NCI-H510A treated with DMSO at 0.1 percent for 48 hours (cell line): Measurements from ENCODE around the gene IFT57.
"Not testable (repeated sequence)": the region's sequence is repeated elsewhere in the genome, so short reads cannot be mapped to it uniquely, and the experiment has no call there.

Experiments used
- DNase-seq: peaks from one replicate; lab custom pipeline; 2025; lab: John Stamatoyannopoulos, UW

IFT57 gene

DNA sequence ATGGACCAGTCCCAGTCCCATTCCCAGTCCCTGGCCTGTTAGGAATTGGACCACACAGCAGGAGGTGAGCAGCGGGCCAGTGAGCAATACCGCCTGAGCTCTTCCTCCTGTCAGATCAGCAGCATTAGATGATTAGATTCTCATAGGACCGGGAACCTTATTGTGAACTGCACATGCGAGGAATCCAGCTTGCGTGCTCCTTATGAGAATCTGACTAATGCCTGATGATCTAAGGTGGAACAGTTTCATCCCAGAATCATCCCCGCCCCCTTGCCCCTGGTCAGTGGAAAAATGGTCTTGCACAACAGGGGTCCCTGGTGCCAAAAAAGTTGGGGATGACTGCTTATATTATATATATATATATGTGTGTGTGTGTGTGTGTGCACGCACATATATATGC, 63.1 kb downstream of the IFT57 start:
- no peak for DNase-seq

DNA sequence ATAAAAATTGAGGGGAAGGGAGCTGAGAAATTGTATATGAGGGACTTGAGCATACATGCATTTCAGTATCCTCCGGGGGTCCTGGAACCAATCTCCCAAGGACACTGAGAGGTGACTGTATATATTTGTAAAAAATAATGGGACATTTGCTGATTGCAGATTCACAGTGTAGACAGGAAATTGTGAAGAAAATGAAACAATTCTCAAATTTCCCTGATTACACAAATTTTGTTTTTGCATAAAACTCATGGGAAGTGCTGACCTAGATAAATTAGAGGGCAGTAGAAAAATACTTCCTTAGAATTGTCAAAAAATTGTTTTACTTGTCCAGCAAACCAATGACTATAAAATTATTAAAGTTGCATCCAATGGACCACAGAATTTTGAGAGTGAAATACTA, 64.0 kb downstream of the IFT57 start:
- DNase-seq, result no peak

- DNase-seq, result no peak
These were observed 65.0 kb downstream of the IFT57 start for GRCh38 chr3:108157273-108157672.

DNA sequence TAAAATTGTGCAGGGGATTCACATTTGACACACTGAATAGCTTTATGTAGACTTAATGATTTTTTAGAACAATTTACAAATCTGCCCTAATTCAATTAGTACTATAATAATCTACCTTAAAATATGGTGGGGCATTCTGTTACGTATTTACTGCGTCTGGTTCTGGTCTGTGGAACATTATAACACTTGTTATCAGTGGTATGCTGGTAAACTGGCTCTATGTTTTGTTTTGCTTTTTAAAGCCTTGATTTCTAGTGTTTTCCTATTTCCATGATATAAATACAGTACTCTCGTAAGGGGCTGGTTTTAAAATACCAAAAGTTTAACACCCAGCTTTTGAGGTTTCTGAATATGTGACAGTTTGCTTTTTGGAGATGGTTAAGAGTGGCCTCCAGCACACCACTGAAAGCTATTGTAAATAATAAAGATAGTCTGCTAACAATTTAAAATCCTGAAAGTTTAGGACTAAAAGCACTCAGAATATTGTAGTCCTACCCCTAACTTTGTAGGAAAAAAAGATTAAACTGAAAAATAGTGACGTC, 65.8 kb downstream of the IFT57 start:
- DNase-seq, result no peak

- DNase-seq, result not testable (repeated sequence)
These were observed 66.6 kb downstream of the IFT57 start for GRCh38 chr3:108155642-108156041.

DNA sequence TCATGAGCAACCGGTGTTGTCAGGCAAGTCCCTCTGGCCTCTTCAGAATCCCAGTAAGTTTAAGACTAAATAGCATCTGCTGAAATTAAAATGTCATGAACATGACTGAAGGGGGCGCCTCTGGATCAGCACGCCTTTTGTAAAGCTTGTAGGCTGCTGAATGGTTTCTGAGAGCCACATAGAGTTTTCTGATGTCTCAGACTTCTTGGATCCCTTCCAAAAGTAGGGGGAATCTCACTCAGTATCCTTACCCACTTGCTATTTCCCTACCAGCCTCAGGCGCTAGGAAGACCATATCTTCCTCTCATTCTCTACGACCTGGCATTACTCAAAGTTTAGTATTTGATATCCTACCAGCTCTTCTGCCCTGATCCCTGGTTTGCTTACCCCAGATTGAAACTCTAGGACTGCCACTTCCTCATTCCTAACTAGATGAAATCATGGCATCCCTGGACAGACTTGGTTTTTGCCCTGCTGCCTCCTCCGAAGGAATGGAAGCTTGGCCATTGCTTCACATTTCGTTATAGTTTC, 68.7 kb downstream of the IFT57 start:
- DNase-seq, result no peak

GRCh38 chr3:108152274-108152673, 70.0 kb downstream of the IFT57 start:
- no peak for DNase-seq

GRCh38 chr3:108150200-108150599, 72.0 kb downstream of the IFT57 start:
- no peak for DNase-seq

DNA sequence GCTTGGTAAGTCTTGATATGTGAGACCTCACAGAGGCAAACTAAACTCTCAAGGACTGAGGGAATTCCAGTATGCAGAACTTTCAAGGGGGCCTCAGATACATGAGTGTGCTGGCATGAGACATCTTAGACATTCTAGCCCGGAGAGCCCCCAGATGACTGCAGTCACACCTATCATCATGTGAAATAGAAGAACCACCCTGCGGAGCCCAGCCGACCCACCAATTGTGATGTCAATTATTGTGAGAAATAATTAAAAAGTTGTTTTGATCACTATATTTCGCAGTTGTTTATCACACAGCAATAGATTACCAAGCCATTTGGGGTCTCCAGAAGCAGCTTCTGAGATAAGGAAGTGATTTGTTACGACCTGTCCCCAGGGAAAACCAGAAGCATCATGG, 76.1 kb downstream of the IFT57 start:
- DNase-seq, result no peak

- no peak for DNase-seq
These were observed 76.6 kb downstream of the IFT57 start for GRCh38 chr3:108145578-108145977.

DNA sequence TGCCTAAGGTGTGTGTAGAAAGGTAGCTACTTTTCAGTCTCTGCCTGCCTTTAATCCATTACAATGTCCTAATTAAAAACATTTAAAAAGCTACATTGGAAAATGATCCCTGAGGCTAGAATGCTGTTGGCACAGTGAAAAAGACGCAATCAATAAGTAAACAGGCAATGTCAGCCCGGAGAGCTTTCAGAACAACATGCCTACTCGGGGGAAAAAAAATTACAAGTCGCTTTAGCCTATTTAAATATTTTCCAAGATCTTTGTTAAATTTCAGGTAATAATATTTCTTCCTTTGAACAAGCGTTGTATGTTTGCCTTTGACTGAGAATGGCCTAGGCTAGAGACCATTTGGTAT, 84.8 kb downstream of the IFT57 start:
- DNase-seq, result no peak

DNA sequence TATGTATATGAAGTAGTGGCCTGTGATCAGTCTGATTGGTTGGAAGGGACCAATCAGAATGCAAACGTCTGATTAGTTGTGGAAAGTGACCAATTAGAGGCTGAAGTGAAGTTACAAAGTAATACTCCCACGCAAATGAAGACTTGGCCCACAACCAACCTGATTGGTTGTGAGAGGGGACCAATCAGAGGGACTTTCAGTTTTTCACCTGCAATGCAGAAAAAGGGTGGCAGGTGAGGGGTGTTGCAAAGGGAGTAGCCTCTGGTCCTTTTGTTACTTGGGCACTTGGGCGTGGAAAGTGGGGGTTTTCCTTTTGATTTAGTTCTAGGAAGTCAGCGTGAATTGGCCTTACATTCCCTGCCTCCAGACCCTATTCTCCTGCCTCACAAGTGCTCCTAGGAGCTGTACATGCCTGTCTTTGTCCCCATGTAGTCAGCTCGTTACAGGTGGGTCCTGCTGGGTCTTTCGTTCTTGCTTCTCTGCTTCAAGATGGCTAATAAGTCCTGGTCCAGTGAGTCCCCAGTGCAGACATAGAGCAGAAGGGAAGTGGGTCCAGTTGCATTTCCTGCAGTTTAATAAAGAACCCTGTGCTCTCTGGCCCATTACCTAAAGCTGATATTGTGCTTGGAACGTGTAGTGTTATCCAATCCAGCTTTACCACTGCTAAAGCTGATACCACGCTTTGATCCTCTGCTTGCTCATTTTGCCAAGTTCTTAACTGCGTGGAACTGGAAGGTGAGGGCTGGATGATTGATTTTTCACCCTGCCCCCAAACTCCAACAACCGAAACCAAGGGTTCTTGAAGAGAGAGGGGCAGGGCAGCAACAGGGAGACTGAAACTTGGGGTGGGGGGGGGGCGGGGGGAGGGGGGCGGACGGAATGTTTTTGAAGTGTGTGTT, 85.4 kb downstream of the IFT57 start:
- DNase-seq, result peak; percentile 46

GRCh38 chr3:108134555-108134880, 87.7 kb downstream of the IFT57 start:
- DNase-seq, result no peak

DNA sequence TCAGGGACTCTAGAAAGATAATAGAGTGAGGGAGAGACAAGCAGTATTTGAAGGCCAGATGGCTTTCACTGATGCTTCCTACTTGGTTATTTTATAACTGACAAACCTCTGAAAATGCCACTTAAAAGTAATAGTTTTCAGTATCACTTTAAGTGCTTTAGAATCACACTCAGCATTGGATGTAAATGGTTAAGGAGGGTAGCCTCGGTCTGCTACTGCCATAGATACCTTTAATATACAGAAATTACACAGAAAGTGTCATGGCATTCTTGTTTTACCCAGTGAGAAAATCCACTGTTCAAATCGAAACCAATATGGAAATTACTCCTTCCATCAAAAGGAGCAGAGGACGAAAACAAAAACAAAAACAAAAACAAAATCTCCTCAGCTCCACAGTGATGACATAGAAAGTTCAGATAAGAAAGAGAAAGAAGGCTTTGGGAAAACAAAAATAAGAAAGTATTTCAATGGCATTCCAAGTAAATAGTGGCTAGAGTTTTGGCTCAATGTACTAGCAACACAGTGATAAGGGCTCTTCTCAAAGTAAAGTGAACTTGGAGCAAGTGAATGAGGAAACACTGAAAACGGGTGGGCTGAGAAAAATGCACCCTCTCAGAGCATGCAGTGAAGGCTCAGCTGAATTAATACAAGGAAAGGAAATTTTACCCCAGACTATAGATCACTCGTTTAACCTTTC, 88.2 kb downstream of the IFT57 start:
- no peak for DNase-seq

GRCh38 chr3:108133048-108133369, 89.2 kb downstream of the IFT57 start:
- DNase-seq, result no peak

DNA sequence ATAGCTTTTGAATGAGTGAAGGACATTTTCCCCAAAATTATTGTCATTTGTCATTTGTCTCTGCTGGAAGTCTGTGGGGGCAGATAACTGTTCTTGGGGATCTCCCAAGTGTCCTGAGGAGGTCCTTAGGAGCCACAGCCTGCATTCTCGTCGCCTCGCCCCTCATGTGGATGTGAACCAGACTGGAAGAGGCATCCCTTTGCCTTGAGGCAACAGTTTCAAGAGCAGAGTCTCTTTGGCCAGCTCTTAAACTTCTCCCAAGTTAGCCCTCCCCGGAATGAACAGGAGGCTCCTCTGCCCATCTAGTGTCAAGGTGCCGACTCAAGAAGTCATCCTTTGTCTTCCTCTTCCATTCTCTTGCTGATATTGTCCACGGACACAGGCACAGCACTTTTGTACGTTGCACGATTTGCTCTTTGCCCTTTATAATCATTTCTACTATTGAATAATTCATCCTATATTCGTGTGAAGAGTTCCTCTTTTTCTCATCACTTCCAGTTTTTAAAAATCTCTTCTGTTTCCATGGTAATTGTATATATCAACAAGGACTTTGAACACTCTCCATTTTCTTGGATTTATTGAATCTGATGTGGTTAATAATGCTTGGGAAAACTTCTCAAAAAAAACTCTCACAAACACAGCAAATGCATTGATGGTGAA, 90.6 kb downstream of the IFT57 start:
- DNase-seq, result no peak

DNA sequence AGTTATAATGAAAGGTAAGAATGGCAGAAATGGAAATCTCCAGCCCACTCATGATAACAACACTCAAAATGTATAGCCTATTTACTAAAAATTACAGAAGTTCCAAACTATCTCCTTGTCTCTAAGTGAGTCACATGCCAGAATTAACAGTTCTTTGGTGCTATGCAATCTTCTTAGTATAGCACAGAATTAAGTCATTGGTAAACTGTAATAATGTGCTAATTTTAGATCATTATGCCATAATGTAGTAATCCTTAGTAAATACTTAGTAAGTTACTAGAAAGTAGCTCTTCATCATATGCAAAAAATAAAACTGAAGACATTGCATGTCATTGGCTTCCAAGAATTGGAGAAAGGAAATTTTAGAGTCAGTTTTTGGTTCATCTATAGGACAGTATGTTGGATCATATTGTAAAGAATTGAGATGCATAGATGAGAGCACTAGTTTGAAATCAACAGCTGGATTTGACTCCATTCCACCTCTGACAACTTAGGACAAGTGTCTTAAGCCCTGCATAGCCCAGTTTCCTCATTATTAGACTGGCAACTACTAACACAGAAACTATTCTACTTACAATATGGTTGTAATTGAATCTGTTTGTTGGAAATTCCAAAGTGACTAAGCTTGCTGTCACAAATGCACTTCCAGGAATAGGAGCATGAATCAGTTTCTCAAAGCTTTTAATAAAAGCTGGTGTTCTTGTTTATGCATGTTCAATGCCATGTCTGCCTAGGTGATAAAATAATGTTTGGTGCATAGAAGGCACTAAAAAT, 91.3 kb downstream of the IFT57 start:
- no peak for DNase-seq

DNA sequence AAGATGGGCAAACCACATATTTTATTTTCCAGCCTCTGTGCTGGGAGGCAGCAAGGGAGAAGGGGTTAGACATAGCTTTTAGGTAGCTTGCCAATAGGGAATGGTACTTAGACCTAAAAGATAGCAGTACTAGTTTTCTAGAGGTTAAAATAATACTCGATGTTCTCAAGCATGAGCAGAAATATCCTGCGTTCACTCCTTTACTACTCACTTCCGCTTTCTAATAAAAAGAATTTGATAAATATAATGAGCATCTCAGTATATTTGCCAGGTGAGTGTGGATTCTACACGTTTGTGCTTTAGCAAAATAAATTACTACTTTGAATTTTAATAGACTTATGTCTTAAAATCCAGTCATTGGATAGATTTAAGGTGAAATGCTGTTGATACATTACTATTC, 92.0 kb downstream of the IFT57 start:
- DNase-seq, result no peak

DNA sequence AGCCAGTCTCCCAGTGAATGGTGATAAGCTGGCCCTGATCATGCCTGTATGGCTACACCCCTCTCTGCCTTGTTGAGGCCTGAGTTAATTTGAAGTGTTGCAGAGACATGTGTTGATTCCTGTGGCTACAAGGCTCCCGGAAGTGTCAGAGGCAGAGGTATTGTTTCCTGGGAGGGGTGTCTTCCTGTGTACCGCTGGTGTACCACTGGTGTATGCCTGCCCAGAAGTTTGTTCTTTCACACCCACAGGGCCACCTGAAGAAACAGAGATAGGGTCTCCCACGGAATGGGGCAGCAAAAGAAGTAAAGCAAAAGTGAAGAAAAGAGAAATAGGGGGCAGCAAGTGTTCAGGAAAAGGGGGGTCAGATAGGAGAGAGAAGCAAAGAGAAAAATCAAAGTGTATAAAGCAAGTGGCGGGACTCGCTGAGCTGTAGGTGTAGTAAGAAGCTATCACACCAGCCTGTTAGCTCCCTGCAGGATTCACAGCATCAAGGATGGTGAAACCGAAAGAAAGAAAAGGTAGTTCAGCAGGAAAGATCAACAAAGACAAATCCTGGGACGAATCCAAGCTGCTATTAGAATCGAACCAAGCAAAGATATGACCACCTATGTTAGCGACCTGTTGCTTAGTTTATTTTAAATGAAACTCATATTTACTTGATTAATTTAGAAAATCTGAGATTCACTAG, 94.8 kb downstream of the IFT57 start:
- no peak for DNase-seq

DNA sequence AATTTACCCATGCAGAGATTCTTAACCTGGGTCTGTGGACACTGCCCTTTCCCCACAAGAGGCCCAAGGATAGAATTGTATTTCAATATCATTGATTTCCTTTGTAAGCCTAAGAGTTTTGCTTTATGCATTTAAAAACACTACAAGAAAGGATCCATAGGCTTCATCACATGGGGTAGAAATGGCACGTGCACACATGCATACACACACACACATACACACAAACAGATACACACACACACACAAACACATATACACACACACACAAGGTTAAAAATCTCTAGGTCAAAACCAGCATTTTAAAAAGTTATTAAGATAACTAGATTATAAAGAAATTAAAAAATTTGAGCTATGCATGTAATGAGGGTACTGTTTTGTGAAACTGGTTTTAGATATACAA, 95.9 kb downstream of the IFT57 start:
- DNase-seq, result no peak

DNA sequence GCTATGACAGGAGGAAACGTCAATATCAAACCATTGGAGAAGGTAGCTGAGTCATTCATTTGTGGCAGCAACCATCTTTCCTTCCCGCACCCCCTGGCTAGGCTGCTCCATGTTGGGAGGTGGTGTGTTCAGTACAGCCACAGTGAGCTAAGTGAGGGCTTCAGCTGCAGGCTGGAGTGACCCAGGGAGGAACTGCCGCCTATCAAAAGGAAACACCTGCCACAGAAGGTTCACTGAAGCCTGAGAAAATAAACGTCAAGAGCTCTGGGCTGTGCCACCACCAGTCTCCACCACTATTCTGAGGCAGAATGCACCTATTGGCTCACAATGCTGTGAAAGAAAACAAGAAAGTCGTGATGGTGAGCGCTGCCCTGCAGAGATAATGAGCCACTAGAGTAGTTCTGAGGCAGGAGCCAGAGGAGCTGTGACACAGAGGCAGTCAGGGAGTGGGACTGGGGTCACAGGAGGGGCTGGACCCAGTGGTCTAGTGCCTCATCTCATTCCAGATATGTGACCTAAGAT, 96.6 kb downstream of the IFT57 start:
- peak; percentile 77 for DNase-seq
